A549 (cell line): ENCODE measurements around the gene INTS4.
"Not testable (repeated sequence)": the region's sequence is repeated elsewhere in the genome, so short reads cannot be mapped to it uniquely, and the experiment has no call there.

ENCODE experiments used
- FOSL2 ChIP-seq, 2 experiments: fragments of 450-650 bp in 1 of 2; fragments of >200 bp in 1 of 2; sonication (Bioruptor Twin) in 1 of 2; formaldehyde crosslinking; IDR thresholded peaks; 2 replicates each; pipeline versions ENCODE4 v1.5.0 to v1.6.1; 2016 to 2020; ENCODE audit warnings: mild to moderate bottlenecking in 1 of 2, moderate library complexity in 1 of 2
- HMGXB4 ChIP-seq: fragments of 250-450 bp; sonication (Bioruptor Pico); IDR thresholded peaks from 2 replicates; pipeline ENCODE4 v1.5.0; 2021; ENCODE audit warnings: mild to moderate bottlenecking, moderate library complexity, borderline replicate concordance
- MYC ChIP-seq: IDR thresholded peaks from 2 replicates; pipeline ENCODE4 v1.6.1; 2012; ENCODE audit warnings: mild to moderate bottlenecking, inconsistent platforms, low read length, improper control_type of control experiment, borderline replicate concordance
- POLR2A ChIP-seq: IDR thresholded peaks from 2 replicates; pipeline ENCODE4 v1.6.1; 2012; ENCODE audit warnings: mild to moderate bottlenecking, low read length
- TF ChIP-seq, protein P1 (sequence below): fragments of >200 bp; sonication (Bioruptor Twin); formaldehyde crosslinking; IDR thresholded peaks from 3 replicates; pipeline ENCODE4 v1.5.1; 2016

DNA sequence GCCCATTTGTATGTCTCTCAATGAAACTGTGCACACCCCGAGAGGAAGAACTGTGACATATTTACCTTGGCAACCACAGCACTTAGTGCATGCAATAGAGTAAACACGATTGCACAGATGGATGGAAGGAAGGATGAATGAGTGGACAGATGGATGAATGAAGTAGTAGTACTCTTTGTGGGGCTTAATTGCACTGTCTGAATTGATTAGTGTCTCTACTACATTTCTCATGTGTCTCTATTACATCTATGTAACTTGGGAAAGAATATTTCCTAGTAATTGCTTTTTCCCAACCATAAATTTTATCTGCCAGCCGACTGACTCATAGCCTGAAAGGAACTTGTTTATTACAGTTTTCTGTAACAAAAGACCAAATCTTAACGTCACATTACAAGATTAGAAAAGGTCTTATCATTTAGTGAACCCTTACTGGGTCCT is 103.8 kb downstream of the INTS4 start:
- TF ChIP-seq, protein P1, sequence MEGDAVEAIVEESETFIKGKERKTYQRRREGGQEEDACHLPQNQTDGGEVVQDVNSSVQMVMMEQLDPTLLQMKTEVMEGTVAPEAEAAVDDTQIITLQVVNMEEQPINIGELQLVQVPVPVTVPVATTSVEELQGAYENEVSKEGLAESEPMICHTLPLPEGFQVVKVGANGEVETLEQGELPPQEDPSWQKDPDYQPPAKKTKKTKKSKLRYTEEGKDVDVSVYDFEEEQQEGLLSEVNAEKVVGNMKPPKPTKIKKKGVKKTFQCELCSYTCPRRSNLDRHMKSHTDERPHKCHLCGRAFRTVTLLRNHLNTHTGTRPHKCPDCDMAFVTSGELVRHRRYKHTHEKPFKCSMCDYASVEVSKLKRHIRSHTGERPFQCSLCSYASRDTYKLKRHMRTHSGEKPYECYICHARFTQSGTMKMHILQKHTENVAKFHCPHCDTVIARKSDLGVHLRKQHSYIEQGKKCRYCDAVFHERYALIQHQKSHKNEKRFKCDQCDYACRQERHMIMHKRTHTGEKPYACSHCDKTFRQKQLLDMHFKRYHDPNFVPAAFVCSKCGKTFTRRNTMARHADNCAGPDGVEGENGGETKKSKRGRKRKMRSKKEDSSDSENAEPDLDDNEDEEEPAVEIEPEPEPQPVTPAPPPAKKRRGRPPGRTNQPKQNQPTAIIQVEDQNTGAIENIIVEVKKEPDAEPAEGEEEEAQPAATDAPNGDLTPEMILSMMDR = not testable (repeated sequence)
- not testable (repeated sequence) for TF ChIP-seq POLR2A; HMGXB4 (CRISPR knock-in tag); FOSL2 (IDR thresholded peaks at IDR 0.05); FOSL2 (CRISPR knock-in tag; IDR thresholded peaks at IDR 0.05); MYC
